IMR-90 (cell line): ENCODE measurements around the gene KLHDC10. TPM values are rescaled to one million over a fixed set of nuclear protein-coding genes. Genes with fewer than 3 reads are reported as not detected.

Experiments
- ATAC-seq: fragments of 200-7000 bp; cut with Tn5 transposase; 2 replicates; pipeline ENCODE4 v1.9.1; 2020; ENCODE audit warnings: low read depth, mild to moderate bottlenecking, moderate library complexity
- BruUV-seq: library from RNA; stranded (reverse); fragments of 400-500 nt; replicated peaks from 2 replicates; lab custom pipeline; 2021; lab: Mats Ljungman, UMichigan
- CTCF ChIA-PET: fragments of 300-600 bp; formaldehyde crosslinking; extraction: SDS; loops from one replicate; lab custom pipeline; 2021; ENCODE audit warnings: antibody characterized with exemption; lab: Yijun Ruan, JAX
- POLR2A ChIA-PET: fragments of 300-600 bp; sonication (Branson Sonifier 250); formaldehyde crosslinking; loops from one replicate; lab custom pipeline; 2022; ENCODE audit warnings: antibody characterized with exemption; ENCODE audit not compliant: unreplicated experiment; lab: Charles Lee
- DNase-seq: peaks from one replicate; pipeline ENCODE4 v3.0.0; 2013
- H2AFZ ChIP-seq: replicated peaks from 2 replicates; pipeline ENCODE3; 2013; ENCODE audit warnings: low read length, mild to moderate bottlenecking; ENCODE audit not compliant: poor library complexity
- H2AK5ac ChIP-seq: 2 replicates; pipeline ENCODE4 v1.6.1; 2013; ENCODE audit warnings: low read depth, low read length, inconsistent platforms
- H2AK9ac ChIP-seq: replicated peaks from 2 replicates; pipeline ENCODE3; 2013; ENCODE audit warnings: mild to moderate bottlenecking, low read depth, low read length, moderate library complexity; ENCODE audit not compliant: poor library complexity
- H2BK120ac ChIP-seq: 2 replicates; pipeline ENCODE4 v1.6.1; 2013; ENCODE audit warnings: low read depth, low read length, inconsistent platforms
- H2BK15ac ChIP-seq: 3 replicates; pipeline ENCODE4 v1.6.1; 2013; ENCODE audit warnings: low read depth, low read length, inconsistent platforms
- H2BK20ac ChIP-seq: 2 replicates; pipeline ENCODE4 v1.6.1; 2013; ENCODE audit warnings: low read depth, mild to moderate bottlenecking, inconsistent platforms, low read length, moderate library complexity
- H2BK5ac ChIP-seq: 2 replicates; pipeline ENCODE4 v1.6.1; 2013; ENCODE audit warnings: mild to moderate bottlenecking, low read depth, low read length, inconsistent platforms; ENCODE audit not compliant: poor library complexity, severe bottlenecking
- H3K14ac ChIP-seq: replicated peaks from 2 replicates; pipeline ENCODE4 v1.6.1; 2013; ENCODE audit warnings: low read depth, low read length, inconsistent platforms
- H3K18ac ChIP-seq: 2 replicates; pipeline ENCODE4 v1.6.1; 2013; ENCODE audit warnings: low read depth, low read length, control low read depth
- H3K23ac ChIP-seq: 2 replicates; pipeline ENCODE4 v1.6.1; 2013; ENCODE audit warnings: low read depth, low read length, inconsistent platforms
- H3K27ac ChIP-seq: 2 replicates; pipeline ENCODE4 v1.5.1; 2013; ENCODE audit warnings: mild to moderate bottlenecking, control low read depth, low read length; ENCODE audit not compliant: insufficient read depth
- H3K27me3 ChIP-seq: 2 replicates; pipeline ENCODE4 v1.6.1; 2013; ENCODE audit warnings: low read length; ENCODE audit not compliant: control insufficient read depth, insufficient read depth
- H3K36me3 ChIP-seq: 2 replicates; pipeline ENCODE4 v1.6.1; 2013; ENCODE audit warnings: low read length, mixed read lengths; ENCODE audit not compliant: control insufficient read depth, insufficient read depth
- H3K4ac ChIP-seq: 2 replicates; pipeline ENCODE4 v1.6.1; 2013; ENCODE audit warnings: low read depth, low read length, inconsistent platforms
- H3K4me1 ChIP-seq: 2 replicates; pipeline ENCODE4 v1.6.1; 2013; ENCODE audit warnings: low read length, mixed read lengths; ENCODE audit not compliant: control insufficient read depth, insufficient read depth
- H3K4me2 ChIP-seq: 2 replicates; pipeline ENCODE4 v1.6.1; 2013; ENCODE audit warnings: low read depth, mild to moderate bottlenecking, control low read depth, low read length, moderate library complexity
- H3K4me3 ChIP-seq: 2 replicates; pipeline ENCODE4 v1.5.1; 2013; ENCODE audit warnings: low read depth, mild to moderate bottlenecking, control low read depth, low read length, moderate library complexity; ENCODE audit not compliant: insufficient read depth
- H3K56ac ChIP-seq: 2 replicates; pipeline ENCODE4 v1.6.1; 2013; ENCODE audit warnings: low read length, inconsistent platforms; ENCODE audit not compliant: insufficient read depth; ENCODE audit errors: extremely low read depth
- H3K79me1 ChIP-seq, 2 experiments: 2 replicates each; pipeline ENCODE4 v1.6.1; 2013; ENCODE audit warnings: low read length in 2 of 2, inconsistent platforms in 1 of 2, low read depth in 1 of 2
- H3K9ac ChIP-seq: 2 replicates; pipeline ENCODE4 v1.6.1; 2013; ENCODE audit warnings: low read depth, low read length, control low read depth
- H3K9me1 ChIP-seq: 2 replicates; pipeline ENCODE4 v1.6.1; 2013; ENCODE audit warnings: low read length, inconsistent platforms; ENCODE audit not compliant: insufficient read depth
- H3K9me3 ChIP-seq: 2 replicates; pipeline ENCODE4 v1.6.1; 2013; ENCODE audit warnings: low read length; ENCODE audit not compliant: control insufficient read depth, insufficient read depth
- H4K20me1 ChIP-seq: 2 replicates; pipeline ENCODE4 v1.6.1; 2013; ENCODE audit warnings: low read length, inconsistent platforms; ENCODE audit not compliant: insufficient read depth
- H4K5ac ChIP-seq: 2 replicates; pipeline ENCODE4 v1.6.1; 2013; ENCODE audit warnings: mild to moderate bottlenecking, low read depth, low read length, control low read depth
- H4K8ac ChIP-seq, 2 experiments: 2 replicates each; pipeline ENCODE4 v1.6.1; 2013; ENCODE audit warnings: low read depth in 2 of 2, low read length in 2 of 2, control low read depth in 1 of 2, inconsistent platforms in 1 of 2
- H4K91ac ChIP-seq: 2 replicates; pipeline ENCODE4 v1.6.1; 2013; ENCODE audit warnings: low read depth, low read length, inconsistent platforms; ENCODE audit not compliant: insufficient read depth
- BHLHE40 ChIP-seq: fragments of 150-350 bp; IDR thresholded peaks from 2 replicates; pipeline ENCODE4 v1.6.1; 2016; ENCODE audit warnings: mild to moderate bottlenecking, low read depth, low read length
- CEBPB ChIP-seq: IDR thresholded peaks from 2 replicates; pipeline ENCODE4 v1.6.1; 2012; ENCODE audit warnings: low read depth, low read length, improper control_type of control experiment
- CTCF ChIP-seq: conservative IDR thresholded peaks from 2 replicates; pipeline ENCODE4 v1.5.1; 2012; ENCODE audit warnings: mild to moderate bottlenecking, low read depth, low read length, improper control_type of control experiment
- FOS ChIP-seq: fragments of 150-350 bp; IDR thresholded peaks from 2 replicates; pipeline ENCODE4 v1.6.1; 2016; ENCODE audit warnings: low read depth, low read length
- MAFK ChIP-seq: IDR thresholded peaks from 2 replicates; pipeline ENCODE4 v1.6.1; 2012; ENCODE audit warnings: low read depth, low read length, improper control_type of control experiment
- MAZ ChIP-seq: IDR thresholded peaks from 2 replicates; pipeline ENCODE4 v1.6.1; 2012; ENCODE audit warnings: low read depth, mild to moderate bottlenecking, low read length, improper control_type of control experiment, moderate library complexity, borderline replicate concordance
- NFE2L2 ChIP-seq: fragments of 150-350 bp; IDR thresholded peaks from 2 replicates; pipeline ENCODE4 v1.6.1; 2016; ENCODE audit warnings: low read depth, mild to moderate bottlenecking, low read length
- POLR2A ChIP-seq: IDR thresholded peaks from 2 replicates; pipeline ENCODE4 v1.6.1; 2012; ENCODE audit warnings: mild to moderate bottlenecking, low read depth, low read length
- RAD21 ChIP-seq: IDR thresholded peaks from 2 replicates; pipeline ENCODE4 v1.6.1; 2012; ENCODE audit warnings: low read length, improper control_type of control experiment
- RCOR1 ChIP-seq: IDR thresholded peaks from 2 replicates; pipeline ENCODE4 v1.6.1; 2012; ENCODE audit warnings: mild to moderate bottlenecking, low read length, improper control_type of control experiment; ENCODE audit not compliant: insufficient replicate concordance
- RFX5 ChIP-seq: IDR thresholded peaks from 2 replicates; pipeline ENCODE4 v1.8.0; 2012; ENCODE audit warnings: low read depth, mild to moderate bottlenecking, low read length, moderate library complexity
- WGBS, 2 experiments: methylation state at CpG; one replicate each; pipeline versions ENCODE4 v1.1.5 to v1.1.7; 2013; ENCODE audit warnings: missing lambda C conversion rate in 2 of 2; ENCODE audit not compliant: insufficient read length in 1 of 2; ENCODE audit errors: extremely low coverage in 2 of 2; 5-methylcytosine and 5-hydroxymethylcytosine counted together
- dilution Hi-C: fragments of 300-500 bp; cut with HindIII; formaldehyde crosslinking; loops from one replicate; pipeline ENCODE4 v1.14.3; 2018; ENCODE audit warnings: low sequenced_read_pairs; ENCODE audit not compliant: unreplicated experiment
- in situ Hi-C: fragments of 300-500 bp; cut with MboI; formaldehyde crosslinking; loops from 3 replicates; pipeline ENCODE4 v1.14.3; 2019; ENCODE audit warnings: low sequenced_read_pairs, inconsistent platforms, mixed read lengths
- intact Hi-C: fragments of 100-400 bp; cut with micrococcal nuclease; formaldehyde crosslinking; loops from 2 replicates; pipeline ENCODE4 v1.10.0; 2022
- polyA plus RNA-seq, 3 experiments: library from polyadenylated mRNA; depleted of rRNA; stranded (reverse); fragments of >200 nt; gene quantifications; 2 replicates each; pipeline ENCODE4 v1.2.3, GENCODE V29; 2012; ENCODE audit warnings: low replicate concordance in 1 of 3
- total RNA-seq: library from RNA; depleted of rRNA; stranded (reverse); fragments of >200 nt; gene quantifications from 2 replicates; pipeline ENCODE4 v1.2.3, GENCODE V29; 2012
- TF ChIP-seq, protein P1 (sequence below): fragments of 150-350 bp; IDR thresholded peaks from 2 replicates; pipeline ENCODE4 v1.6.1; 2016; ENCODE audit warnings: low read depth, mild to moderate bottlenecking, low read length, moderate library complexity, borderline replicate concordance

Gene KLHDC10
- total and polyA plus RNA-seq, 2 of the 4 experiments (the other 2 are of a cell fraction): 12.4 to 27.1 TPM

- peak; percentile 85 for DNase-seq
- Histone ChIP-seq H3K27ac (no peak overlapping the region), H3K9me1 (no peaks in the 10 kb centered on the region)
Observed at GRCh38 chr7:130180571-130181262, 110.4 kb downstream of the KLHDC10 start.

More at GRCh38 chr7:130180571-130181262, 110.4 kb downstream of the KLHDC10 start:
- no peaks in the 10 kb centered on the region for H3K4me1 ChIP-seq
- H3K9ac ChIP-seq: no peak overlapping the region
- H4K20me1 ChIP-seq: no peaks in the 10 kb centered on the region
- peak overlapping the region; percentile 14 for H2BK5ac ChIP-seq
- no peak overlapping the region for H4K8ac ChIP-seq
- no peaks in the 10 kb centered on the region; the same call in none of the 2 replicates for H3K36me3 ChIP-seq
- no peak overlapping the region for H4K5ac ChIP-seq
- H3K27me3 ChIP-seq: no peaks in the 10 kb centered on the region
- no peak overlapping the region for H4K91ac ChIP-seq
- TF ChIP-seq, protein P1, sequence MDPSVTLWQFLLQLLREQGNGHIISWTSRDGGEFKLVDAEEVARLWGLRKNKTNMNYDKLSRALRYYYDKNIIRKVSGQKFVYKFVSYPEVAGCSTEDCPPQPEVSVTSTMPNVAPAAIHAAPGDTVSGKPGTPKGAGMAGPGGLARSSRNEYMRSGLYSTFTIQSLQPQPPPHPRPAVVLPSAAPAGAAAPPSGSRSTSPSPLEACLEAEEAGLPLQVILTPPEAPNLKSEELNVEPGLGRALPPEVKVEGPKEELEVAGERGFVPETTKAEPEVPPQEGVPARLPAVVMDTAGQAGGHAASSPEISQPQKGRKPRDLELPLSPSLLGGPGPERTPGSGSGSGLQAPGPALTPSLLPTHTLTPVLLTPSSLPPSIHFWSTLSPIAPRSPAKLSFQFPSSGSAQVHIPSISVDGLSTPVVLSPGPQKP: no peak
- no peak for TF ChIP-seq NFE2L2
- TF ChIP-seq MAFK: no peak
- TF ChIP-seq BHLHE40: no peak
- peak; percentile 81 for TF ChIP-seq CEBPB
- no peak for TF ChIP-seq RCOR1
- no peak for TF ChIP-seq POLR2A
- no peak for TF ChIP-seq RAD21
- TF ChIP-seq RFX5: no peak
- no peak for TF ChIP-seq CTCF
- TF ChIP-seq MAZ: no peak
- peak; percentile 34; the same call in 1 of the 2 replicates for TF ChIP-seq FOS
- H3K79me1 ChIP-seq: 0 out of 4 replicates have a peak, but pooled peaks cover 0 to 11% of the 10 kb centered on the region in 2 experiments
- ChIA-PET CTCF (no interaction called here), POLR2A (no interaction called here)
- H3K9me3 ChIP-seq: no peaks in the 10 kb centered on the region
- WGBS, 2 experiments: 92% methylated on average over 2 of the region's 9 CpGs; no CpG with 5 or more reads in 1 of the 2 experiments
- dilution Hi-C loops (no loop called here), intact Hi-C loops (loop anchor here (10.0 kb wide), 1 partner anchor 106 kb away; the partner anchor contains the start of gene KLHDC10), in situ Hi-C loops (no loop called here)
- no peak overlapping the region for H2AK9ac ChIP-seq
- peak; percentile 29; the same call in 1 of the 2 replicates for ATAC-seq
- no peak overlapping the region for H3K23ac ChIP-seq
- no peak overlapping the region for H2BK20ac ChIP-seq
- H3K4me2 ChIP-seq: no peak overlapping the region
- no peak overlapping the region for H3K4me3 ChIP-seq
- no peak overlapping the region for H2BK120ac ChIP-seq
- H2AFZ ChIP-seq: no peak overlapping the region
- H3K18ac ChIP-seq: no peak overlapping the region
- no peak overlapping the region for H3K4ac ChIP-seq
- BruUV-seq: no TSS peak
- no peak overlapping the region for H3K56ac ChIP-seq
- no peak overlapping the region for H2AK5ac ChIP-seq
- H3K14ac ChIP-seq: no peak overlapping the region
- H2BK15ac ChIP-seq: no peak overlapping the region
